IPS DF 19.7 (cell line): ENCODE data around the gene IGSF21.

Source experiments
- DNase-seq: peaks from one replicate; pipeline ENCODE4 v3.0.0-alpha.2; 2013; ENCODE audit warnings: low read depth, low spot score

IGSF21 gene

GRCh38 chr1:18294437-18295176 is 187.0 kb downstream of the IGSF21 start:
- DNase-seq: peak; percentile 89

- peak; percentile 99 for DNase-seq
Observed at GRCh38 chr1:18297896-18298648, 190.5 kb downstream of the IGSF21 start.

- no peak for DNase-seq
Observed at GRCh38 chr1:18299441-18300338, 192.1 kb downstream of the IGSF21 start.

- no peak for DNase-seq
Observed at GRCh38 chr1:18300376-18300775, 192.8 kb downstream of the IGSF21 start.

GRCh38 chr1:18302788-18303413 is 195.3 kb downstream of the IGSF21 start:
- no peak for DNase-seq

GRCh38 chr1:18304151-18304869 is 196.7 kb downstream of the IGSF21 start:
- no peak for DNase-seq

GRCh38 chr1:18305182-18305795 is 197.7 kb downstream of the IGSF21 start:
- no peak for DNase-seq

DNA sequence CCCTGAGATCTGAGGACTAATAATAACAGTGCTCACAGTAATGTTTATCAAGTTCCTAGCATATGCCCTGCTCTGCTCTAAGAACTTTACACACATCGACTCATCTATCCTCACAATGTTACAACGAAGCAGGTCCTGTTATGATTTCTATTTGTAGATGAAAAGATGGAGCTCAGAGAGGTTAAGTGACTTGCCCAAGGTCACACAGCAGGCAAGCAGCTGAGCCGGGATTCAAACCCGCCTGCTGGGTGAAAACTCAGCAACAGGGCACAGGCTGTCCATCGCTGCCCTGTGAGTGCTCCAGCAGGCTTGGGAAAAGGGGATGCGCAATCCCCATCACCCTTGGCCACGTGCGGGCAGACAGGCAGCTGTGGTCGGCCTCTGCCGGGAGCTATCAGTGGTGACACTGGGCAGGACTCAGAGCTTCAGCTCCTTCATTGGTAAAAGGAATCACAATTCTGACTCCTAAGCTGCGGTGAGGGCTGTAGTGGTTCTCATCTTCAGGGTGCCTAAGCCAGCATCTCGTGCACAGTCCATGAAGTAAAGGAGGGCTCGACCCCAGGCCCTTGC is 199.8 kb downstream of the IGSF21 start:
- DNase-seq: no peak

- DNase-seq: no peak
Observed at GRCh38 chr1:18309552-18310155, 202.1 kb downstream of the IGSF21 start.

- no peak for DNase-seq
Observed at GRCh38 chr1:18312961-18313360, 205.4 kb downstream of the IGSF21 start.

DNA sequence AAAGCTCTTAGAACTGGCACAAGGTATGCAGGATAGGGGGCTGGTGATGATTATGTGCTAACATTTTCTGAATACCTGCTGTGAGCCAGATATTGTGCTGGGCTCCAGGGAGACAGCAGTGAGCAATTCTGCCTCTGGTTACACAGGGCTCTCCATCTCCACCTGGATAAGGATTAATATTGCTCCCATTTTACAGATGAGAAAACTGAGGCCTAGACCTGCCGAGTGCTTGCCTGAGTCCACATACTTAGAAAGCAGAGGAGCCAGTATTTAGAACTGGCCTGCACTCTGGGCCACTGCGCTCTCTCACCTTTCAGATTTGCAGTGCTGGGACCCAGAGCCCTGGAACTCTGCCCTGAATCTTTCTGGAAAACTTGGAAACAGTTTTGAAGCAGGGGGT is 205.9 kb downstream of the IGSF21 start:
- DNase-seq: no peak

DNA sequence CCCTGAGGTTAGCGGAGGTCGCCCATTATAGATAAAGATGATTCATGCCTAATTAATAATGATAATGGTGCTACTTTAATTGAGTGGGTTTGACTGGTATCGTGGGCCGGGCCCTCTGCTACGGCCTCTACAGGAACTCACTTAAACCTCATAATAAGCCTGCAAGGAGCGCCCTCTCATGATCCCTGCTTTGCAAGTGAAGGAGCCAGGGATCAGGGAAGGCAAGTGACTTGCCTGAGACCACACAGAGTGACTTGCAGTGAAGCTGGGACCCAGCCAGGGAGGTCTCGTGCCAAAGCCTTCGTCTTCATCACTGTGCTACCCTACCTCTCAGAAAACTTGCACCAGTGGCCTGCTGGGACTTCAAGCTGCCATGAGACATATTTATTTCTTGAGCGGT is 206.8 kb downstream of the IGSF21 start:
- no peak for DNase-seq

- no peak for DNase-seq
Observed at GRCh38 chr1:18315449-18315848, 207.9 kb downstream of the IGSF21 start.

GRCh38 chr1:18316764-18317163 is 209.2 kb downstream of the IGSF21 start:
- DNase-seq: no peak

DNA sequence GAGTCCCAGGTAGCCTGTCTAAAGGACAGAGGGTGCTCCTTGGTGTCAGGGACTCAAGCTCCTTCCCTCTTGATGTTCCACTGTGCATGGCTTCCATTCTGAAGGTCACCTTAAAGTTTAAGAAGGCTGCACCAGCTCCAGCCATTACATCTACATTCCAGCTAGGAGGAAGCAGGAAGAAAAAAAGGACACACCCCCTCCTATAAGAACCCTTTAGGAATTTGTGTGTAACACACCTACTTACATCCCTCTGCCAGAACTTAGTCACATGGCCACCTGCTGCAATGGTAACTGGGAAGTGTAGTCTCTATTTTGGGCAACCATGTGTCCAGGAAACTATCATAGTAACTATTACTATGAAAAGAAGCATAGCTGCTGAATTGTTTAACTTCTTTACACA is 211.5 kb downstream of the IGSF21 start:
- no peak for DNase-seq

GRCh38 chr1:18320051-18320450 is 212.5 kb downstream of the IGSF21 start:
- no peak for DNase-seq

DNA sequence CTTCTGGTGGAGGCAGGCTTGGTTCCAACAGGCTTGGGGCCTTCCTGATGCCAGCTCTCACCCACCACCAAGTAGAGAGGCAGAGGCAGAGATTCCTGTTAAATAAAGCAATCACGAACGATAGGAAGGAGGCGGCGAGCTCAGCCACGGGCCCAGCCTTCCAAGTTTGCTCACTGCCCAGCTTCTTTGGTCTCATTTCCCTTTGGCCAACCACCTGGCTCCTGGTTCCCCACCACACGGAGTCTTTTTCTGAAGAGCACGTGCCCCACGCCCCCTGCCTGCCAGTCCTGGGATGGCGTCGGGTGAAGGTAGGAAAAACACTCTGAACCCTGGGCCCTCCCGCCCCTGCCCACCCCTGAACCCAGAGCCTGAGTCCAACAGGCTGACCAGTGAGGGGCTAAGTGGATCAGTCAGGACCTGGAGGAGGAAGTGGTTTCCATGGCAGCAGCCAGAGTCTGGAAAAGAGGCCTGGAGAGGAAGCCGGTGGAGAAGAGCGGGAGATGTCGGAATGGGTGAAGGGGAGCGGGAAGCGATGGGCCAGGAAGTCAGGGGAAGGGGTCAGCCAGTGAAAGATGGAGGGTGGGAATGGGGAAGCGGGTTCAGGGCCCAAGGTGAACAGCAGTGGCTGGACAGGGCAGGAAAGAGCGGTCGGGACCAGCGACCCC is 214.9 kb downstream of the IGSF21 start:
- DNase-seq: no peak

GRCh38 chr1:18323259-18323658 is 215.7 kb downstream of the IGSF21 start:
- DNase-seq: no peak

GRCh38 chr1:18324246-18324645 is 216.6 kb downstream of the IGSF21 start:
- no peak for DNase-seq
